B cell (primary cell): ENCODE measurements around the gene GLP2R. TPM values are rescaled to one million over a fixed set of nuclear protein-coding genes. Genes with fewer than 3 reads are reported as not detected.

Experiments
- ATAC-seq: fragments of 200-7000 bp; cut with Tn5 transposase; one replicate; pipeline ENCODE4 v1.10.0; 2021; ENCODE audit warnings: low read depth, mild to moderate bottlenecking, moderate number of reproducible peaks, moderate library complexity
- CTCF ChIA-PET: fragments of 350-600 bp; sonication (Branson Sonifier 250); formaldehyde crosslinking; loops from one replicate; lab custom pipeline; 2021; ENCODE audit warnings: antibody characterized with exemption, inconsistent platforms; lab: Charles Lee
- POLR2A ChIA-PET: fragments of 350-600 bp; sonication (Branson Sonifier 250); formaldehyde crosslinking; loops from one replicate; lab custom pipeline; 2021; ENCODE audit warnings: antibody characterized with exemption; lab: Charles Lee
- DNase-seq: peaks from one replicate; pipeline ENCODE4 v3.0.0; 2013
- H2AFZ ChIP-seq: 2 replicates; pipeline ENCODE4 v1.6.1; 2012; ENCODE audit warnings: mild to moderate bottlenecking, low read depth, low read length; ENCODE audit not compliant: insufficient read depth, poor library complexity, severe bottlenecking
- H3K27ac ChIP-seq, 2 donors: 1 replicate in 1 of 2; 2 replicates in 1 of 2; pipeline ENCODE4 v1.5.1; 2012 to 2013; ENCODE audit warnings: low read length in 2 of 2, mild to moderate bottlenecking in 2 of 2, moderate library complexity in 1 of 2
- H3K27me3 ChIP-seq, 4 experiments: fragments of 200-600 bp in 1 of 4; sonication (generic) in 1 of 4; replicated peaks in 1 of 4; 1 replicate in 2 of 4; 2 replicates in 2 of 4; pipeline versions ENCODE4 v1.6.1 to v1.7.0; 2013 to 2016; ENCODE audit warnings: low read length in 3 of 4, mild to moderate bottlenecking in 2 of 4, mixed read lengths in 1 of 4, moderate library complexity in 1 of 4; ENCODE audit not compliant: insufficient read depth in 4 of 4, control insufficient read depth in 3 of 4; ENCODE audit errors: control extremely low read depth in 1 of 4
- H3K36me3 ChIP-seq, 2 experiments: replicated peaks in 1 of 2; 1 replicate in 1 of 2; 2 replicates in 1 of 2; pipeline versions ENCODE4 v1.6.1 to v1.7.1; 2013; ENCODE audit warnings: low read length in 1 of 2; ENCODE audit not compliant: insufficient read depth in 2 of 2, control insufficient read depth in 1 of 2; ENCODE audit errors: control extremely low read depth in 1 of 2, extremely low read depth in 1 of 2
- H3K4me1 ChIP-seq, 2 donors: fragments of 200-600 bp in 1 of 2; sonication (generic) in 1 of 2; 1 replicate in 1 of 2; 2 replicates in 1 of 2; pipeline versions ENCODE4 v1.5.1 to v1.6.1; 2013 to 2017; ENCODE audit warnings: low read length in 2 of 2; ENCODE audit not compliant: control insufficient read depth in 2 of 2, insufficient read depth in 2 of 2
- H3K4me2 ChIP-seq: replicated peaks from 2 replicates; pipeline ENCODE3; 2012; ENCODE audit warnings: mild to moderate bottlenecking, low read depth, low read length; ENCODE audit not compliant: poor library complexity, severe bottlenecking
- H3K4me3 ChIP-seq, 5 experiments: fragments of 200-600 bp in 1 of 5; sonication (generic) in 1 of 5; 1 replicate in 3 of 5; 2 replicates in 2 of 5; pipeline versions ENCODE4 v1.5.1 to v1.7.0; 2011 to 2016; ENCODE audit warnings: low read length in 4 of 5, mild to moderate bottlenecking in 4 of 5, low read depth in 2 of 5, control low read depth in 1 of 5, moderate library complexity in 1 of 5; ENCODE audit not compliant: insufficient read depth in 1 of 5; ENCODE audit errors: control extremely low read depth in 1 of 5, extremely low read depth in 1 of 5
- H3K79me2 ChIP-seq: fragments of 200-600 bp; sonication (generic); one replicate; pipeline ENCODE4 v1.6.0; 2016; ENCODE audit warnings: low read length; ENCODE audit not compliant: control insufficient read depth, insufficient read depth
- H3K9ac ChIP-seq: fragments of 200-600 bp; sonication (generic); 2 replicates; pipeline ENCODE4 v1.6.1; 2017; ENCODE audit warnings: mild to moderate bottlenecking, low read length, moderate library complexity
- H3K9me3 ChIP-seq, 3 donors: one replicate each; pipeline versions ENCODE4 v1.6.1 to v1.7.1; 2013; ENCODE audit warnings: low read length in 2 of 3; ENCODE audit not compliant: control insufficient read depth in 2 of 3, insufficient read depth in 1 of 3; ENCODE audit errors: control extremely low read depth in 1 of 3
- H4K20me1 ChIP-seq: 2 replicates; pipeline ENCODE4 v1.6.0; 2012; ENCODE audit warnings: mild to moderate bottlenecking, low read length; ENCODE audit not compliant: insufficient read depth, control insufficient read depth, poor library complexity, severe bottlenecking
- H3K27ac Mint-ChIP-seq: one replicate; pipeline ENCODE4 v1.8.0; 2021; ENCODE audit warnings: mixed read lengths
- H3K27me3 Mint-ChIP-seq: one replicate; pipeline ENCODE4 v1.8.0; 2021; ENCODE audit warnings: mixed read lengths
- H3K4me1 Mint-ChIP-seq: one replicate; pipeline ENCODE4 v1.8.0; 2021; ENCODE audit warnings: mixed read lengths
- H3K4me3 Mint-ChIP-seq: one replicate; pipeline ENCODE4 v1.8.0; 2021; ENCODE audit warnings: mixed read lengths
- H3K9me3 Mint-ChIP-seq: one replicate; pipeline ENCODE4 v1.8.0; 2022; ENCODE audit warnings: mixed read lengths; ENCODE audit not compliant: insufficient read depth
- CTCF ChIP-seq: fragments of 200-600 bp; IDR thresholded peaks from one replicate; pipeline ENCODE4 v1.8.0; 2022; ENCODE audit warnings: antibody characterized with exemption, mild to moderate bottlenecking
- EZH2 ChIP-seq: IDR thresholded peaks from 2 replicates; pipeline ENCODE4 v1.6.1; 2012; ENCODE audit warnings: borderline replicate concordance, low read depth, mild to moderate bottlenecking, moderate library complexity, low read length; ENCODE audit not compliant: insufficient read depth, poor library complexity, severe bottlenecking
- WGBS: methylation state at CpG from one replicate; pipeline ENCODE4 v1.1.5; 2013; ENCODE audit warnings: missing lambda C conversion rate; ENCODE audit not compliant: insufficient coverage; 5-methylcytosine and 5-hydroxymethylcytosine counted together
- intact Hi-C: fragments of 100-400 bp; cut with micrococcal nuclease; formaldehyde crosslinking; loops from one replicate; pipeline ENCODE4 v1.10.0; 2022
- polyA plus RNA-seq: library from polyadenylated mRNA; depleted of rRNA; stranded (reverse); fragments of >200 nt; gene quantifications from 2 replicates; pipeline ENCODE4 v1.2.3, GENCODE V29; 2012
- total RNA-seq, 2 donors: library from RNA; stranded (reverse); fragments of 120-200 nt in 1 of 2; gene quantifications; 1 replicate in 1 of 2; 2 replicates in 1 of 2; pipeline versions ENCODE4 v1.2.3 to v1.2.4, GENCODE V29; 2013 to 2022

GLP2R gene
- total and polyA plus RNA-seq, 2 donors (not counting 1 experiment from before 2014, with no cell fraction given): not detected

GRCh38 chr17:9843152-9844010, 17.7 kb downstream of the GLP2R start:
- no peak for TF ChIP-seq EZH2
- TF ChIP-seq CTCF: no peak
- Histone ChIP-seq H2AFZ (no peak overlapping the region), H3K9ac (no peak overlapping the region), H3K4me2 (no peak overlapping the region), H4K20me1 (no peaks in the 10 kb centered on the region), H3K27ac (no peak overlapping the region), H3K27me3 (no peaks in the 10 kb centered on the region), H3K79me2 (no peaks in the 10 kb centered on the region), H3K4me3 (no peak overlapping the region), H3K36me3 (no peaks in the 10 kb centered on the region), H3K4me1 (no peaks in the 10 kb centered on the region), H3K9me3 (peaks cover 0 to 5% (median 0%) of the 10 kb centered on the region in 3 donors)
- H3K27ac Mint-ChIP-seq: no peak overlapping the region
- H3K4me3 Mint-ChIP-seq: no peak overlapping the region
- 87% methylated on average over 12 of the region's 14 CpGs for WGBS
- POLR2A ChIA-PET: no interaction called here
- no peaks in the 10 kb centered on the region for H3K9me3 Mint-ChIP-seq
- ATAC-seq (no peak), DNase-seq (no peak)
- H3K27me3 Mint-ChIP-seq: peaks cover 14% of the 10 kb centered on the region
- CTCF ChIA-PET: no interaction called here
- intact Hi-C loops: no loop called here
- H3K4me1 Mint-ChIP-seq: no peaks in the 10 kb centered on the region

- Mint-ChIP-seq H3K4me1 (no peaks in the 10 kb centered on the region), H3K27ac (no peak overlapping the region), H3K4me3 (no peak overlapping the region), H3K9me3 (no peaks in the 10 kb centered on the region), H3K27me3 (peaks cover 14% of the 10 kb centered on the region)
- Histone ChIP-seq H3K9ac (no peak overlapping the region), H3K4me1 (no peaks in the 10 kb centered on the region), H3K9me3 (peaks cover 0 to 5% (median 0%) of the 10 kb centered on the region in 3 donors), H3K27me3 (no peaks in the 10 kb centered on the region), H3K36me3 (no peaks in the 10 kb centered on the region), H3K4me3 (no peak overlapping the region), H3K79me2 (no peaks in the 10 kb centered on the region), H2AFZ (no peak overlapping the region), H3K4me2 (no peak overlapping the region), H3K27ac (no peak overlapping the region), H4K20me1 (no peaks in the 10 kb centered on the region)
- no peak for TF ChIP-seq CTCF
- no peak for TF ChIP-seq EZH2
- DNase-seq: no peak
- ChIA-PET CTCF (no interaction called here), POLR2A (no interaction called here)
- ATAC-seq: no peak
- 90% methylated on average over 6 of the region's 8 CpGs for WGBS
- intact Hi-C loops: no loop called here
These were observed 18.4 kb downstream of the GLP2R start for GRCh38 chr17:9844153-9844552.
